H54 (cell line): Measurements from ENCODE around the gene FAU.

Experiments used
- DNase-seq: peaks from one replicate; pipeline ENCODE4 v3.0.0; 2011; ENCODE audit warnings: low spot score, mixed read lengths; ENCODE audit not compliant: insufficient read length
- FAIRE-seq: peaks from 3 replicates; lab custom pipeline; 2011; peaks lifted over from hg19 to GRCh38; lab: Jason Lieb, UNC
- POLR2A ChIP-seq: IDR thresholded peaks from 2 replicates; pipeline ENCODE4 v1.6.1; 2011; ENCODE audit warnings: low read depth, mild to moderate bottlenecking, low read length

FAU gene

GRCh38 chr11:65102142-65103095, 19.5 kb downstream of the FAU start:
- FAIRE-seq: no peak
- DNase-seq: no peak

GRCh38 chr11:65100674-65101350, 21.1 kb downstream of the FAU start:
- DNase-seq (no peak), FAIRE-seq (no peak)
- no peak for TF ChIP-seq POLR2A

More at GRCh38 chr11:65102142-65103095, 19.5 kb downstream of the FAU start:
- no peak for TF ChIP-seq POLR2A

- no peak for TF ChIP-seq POLR2A
- FAIRE-seq (no peak), DNase-seq (no peak)
These were observed 25.0 kb downstream of the FAU start for GRCh38 chr11:65096926-65097325.

- TF ChIP-seq POLR2A: peak; percentile 95
- no peak for FAIRE-seq
- DNase-seq: peak; percentile 97
These were observed 25.7 kb downstream of the FAU start, which contains the start of gene VPS51 for GRCh38 chr11:65095974-65096806. VPS51 (plus strand) TSS chr11:65096214; CDS start chr11:65096251, 37 bp downstream.

- TF ChIP-seq POLR2A: no peak
- DNase-seq (no peak), FAIRE-seq (no peak)
These were observed 26.5 kb downstream of the FAU start for GRCh38 chr11:65095427-65095826.

GRCh38 chr11:65090628-65091027, 31.3 kb downstream of the FAU start:
- no peak for DNase-seq
- TF ChIP-seq POLR2A: no peak
- FAIRE-seq: no peak

GRCh38 chr11:65089621-65090020, 32.3 kb downstream of the FAU start:
- FAIRE-seq (no peak), DNase-seq (no peak)
- TF ChIP-seq POLR2A: no peak

GRCh38 chr11:65087827-65088226, 34.1 kb downstream of the FAU start:
- TF ChIP-seq POLR2A: no peak
- DNase-seq (no peak), FAIRE-seq (no peak)

GRCh38 chr11:65087216-65087615, 34.7 kb downstream of the FAU start:
- DNase-seq: no peak
- no peak for TF ChIP-seq POLR2A
- FAIRE-seq: no peak

- no peak for TF ChIP-seq POLR2A
- FAIRE-seq (no peak), DNase-seq (no peak)
These were observed 35.1 kb downstream of the FAU start for GRCh38 chr11:65086809-65087208.

- no peak for TF ChIP-seq POLR2A
- DNase-seq (no peak), FAIRE-seq (no peak)
These were observed 36.5 kb downstream of the FAU start for GRCh38 chr11:65085446-65085845.

- no peak for TF ChIP-seq POLR2A
- DNase-seq (no peak), FAIRE-seq (no peak)
These were observed 37.1 kb downstream of the FAU start for GRCh38 chr11:65084598-65085375.
